T-helper 17 cell (primary cell): ENCODE data around the gene IRF5. TPM values are rescaled to one million over a fixed set of nuclear protein-coding genes. Genes with fewer than 3 reads are reported as not detected.

ENCODE experiments used
- ATAC-seq: fragments of 150-1000 bp; cut with Tn5 transposase; 2 replicates; pipeline ENCODE4 v1.10.0; 2021; ENCODE audit warnings: mild to moderate bottlenecking, moderate library complexity
- DNase-seq, 3 donors: peaks; one replicate each; pipeline versions ENCODE4 v3.0.0 to v3.0.0-alpha.2; 2020 to 2021
- H3K9me3 ChIP-seq: one replicate; pipeline ENCODE4 v1.7.0; 2013; ENCODE audit warnings: low read length, mild to moderate bottlenecking; ENCODE audit not compliant: control insufficient read depth, poor library complexity, severe bottlenecking
- H3K27ac Mint-ChIP-seq: one replicate; pipeline ENCODE4 v1.8.0; 2022; ENCODE audit warnings: mild to moderate bottlenecking, moderate library complexity, mixed read lengths
- H3K27me3 Mint-ChIP-seq: one replicate; pipeline ENCODE4 v1.8.0; 2022; ENCODE audit warnings: mixed read lengths
- H3K36me3 Mint-ChIP-seq: one replicate; pipeline ENCODE4 v1.8.0; 2022; ENCODE audit warnings: low read depth, mixed read lengths
- H3K4me1 Mint-ChIP-seq: one replicate; pipeline ENCODE4 v1.8.0; 2022; ENCODE audit warnings: mild to moderate bottlenecking, mixed read lengths
- H3K4me3 Mint-ChIP-seq: one replicate; pipeline ENCODE4 v1.8.0; 2022; ENCODE audit warnings: mild to moderate bottlenecking, moderate library complexity, mixed read lengths
- total RNA-seq, 4 donors: library from RNA in 2 of 4; stranded (reverse) in 2 of 4; gene quantifications; one replicate each; pipeline ENCODE4 v1.2.3 and lab custom pipeline; 2022 to 2026

IRF5 gene
- 10 to 100 TPM; 12.5 to 13.6 TPM for total RNA-seq
- total RNA-seq (lab: John Stamatoyannopoulos, UW) = 12.8 to 14.8 reads per million in 2 donors

GRCh38 chr7:128937647-128938543 lies at the start of gene IRF5:
TSS of gene IRF5 (plus strand) at chr7:128937927. CDS start at chr7:128942082, 4,155 bp downstream.
- no peaks in the 10 kb centered on the region for H3K9me3 ChIP-seq
- Mint-ChIP-seq H3K36me3 (peaks cover 6% of the 10 kb centered on the region), H3K4me3 (peak within 1 kb of the TSS; percentile 99), H3K27me3 (no peaks in the 10 kb centered on the region), H3K27ac (peak within 1 kb of the TSS; percentile 95), H3K4me1 (peaks cover 35% of the 10 kb centered on the region)
- DNase-seq (peak in 1 of 3 donors; percentile 33), ATAC-seq (no peak)

DNA sequence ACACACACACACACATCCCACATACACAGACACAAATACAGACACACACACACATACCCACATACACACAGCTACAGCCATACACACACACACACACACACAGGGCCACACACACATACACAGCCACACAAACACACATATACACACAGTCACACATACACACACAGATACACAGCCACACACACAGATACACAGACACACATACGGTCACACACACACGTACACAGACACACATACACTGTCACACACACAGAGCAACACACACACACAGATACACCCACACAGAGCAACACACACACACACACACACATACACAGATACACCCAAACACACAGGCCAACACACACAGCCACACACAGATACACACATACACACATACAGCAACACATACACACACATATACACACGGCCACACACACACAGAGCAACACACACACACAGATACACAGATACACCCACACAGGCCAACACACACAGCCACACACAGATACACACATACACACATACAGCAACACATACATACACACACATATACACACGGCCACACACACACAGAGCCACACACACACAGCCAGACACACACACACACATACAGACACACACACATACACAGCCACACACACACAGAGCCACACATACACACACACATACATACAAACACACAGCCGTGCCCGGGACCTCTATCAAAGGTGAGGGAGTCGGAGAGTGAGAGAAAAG lies 49.5 kb upstream of the IRF5 start:
- no peak overlapping the region for H3K27ac Mint-ChIP-seq
- no peak overlapping the region for H3K4me3 Mint-ChIP-seq
- ATAC-seq = no peak
- no peaks in the 10 kb centered on the region for H3K9me3 ChIP-seq
- no peak for DNase-seq
- H3K4me1 Mint-ChIP-seq = peaks cover 4% of the 10 kb centered on the region
- peaks cover 2% of the 10 kb centered on the region for H3K36me3 Mint-ChIP-seq
- H3K27me3 Mint-ChIP-seq = peaks cover 11% of the 10 kb centered on the region

GRCh38 chr7:128888756-128889095 lies 49.0 kb upstream of the IRF5 start:
- ATAC-seq (no peak), DNase-seq (no peak)
- no peaks in the 10 kb centered on the region for H3K9me3 ChIP-seq
- Mint-ChIP-seq H3K4me3 (no peak overlapping the region), H3K27me3 (peaks cover 11% of the 10 kb centered on the region), H3K36me3 (peaks cover 2% of the 10 kb centered on the region), H3K27ac (no peak overlapping the region), H3K4me1 (peaks cover 2% of the 10 kb centered on the region)

DNA sequence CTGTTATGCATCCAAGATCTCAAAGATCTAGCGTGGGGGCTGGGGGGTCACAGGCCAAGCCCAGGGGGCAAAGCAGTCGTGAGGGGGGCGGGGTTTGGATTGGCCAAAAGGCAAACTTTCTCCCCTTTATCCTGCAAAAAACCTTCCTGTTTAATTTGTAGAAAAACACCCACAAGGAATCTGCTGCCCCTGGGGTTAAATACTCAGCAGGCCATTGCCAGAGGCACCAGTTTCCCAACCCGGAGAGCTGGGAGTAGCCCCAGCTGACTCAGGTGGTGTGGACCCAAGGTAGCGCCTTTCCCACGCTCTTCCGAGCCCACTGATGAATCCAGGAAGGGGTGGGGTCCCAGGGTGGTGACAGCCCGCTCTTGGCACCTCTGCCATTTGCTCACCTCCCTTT lies 48.6 kb upstream of the IRF5 start:
- peaks cover 2% of the 10 kb centered on the region for H3K36me3 Mint-ChIP-seq
- no peaks in the 10 kb centered on the region for H3K9me3 ChIP-seq
- peaks cover 2% of the 10 kb centered on the region for H3K4me1 Mint-ChIP-seq
- no peak overlapping the region for H3K4me3 Mint-ChIP-seq
- H3K27me3 Mint-ChIP-seq = peaks cover 11% of the 10 kb centered on the region
- H3K27ac Mint-ChIP-seq = no peak overlapping the region
- ATAC-seq (no peak), DNase-seq (no peak)

- peak overlapping the region; percentile 79 for H3K4me3 Mint-ChIP-seq
- no peaks in the 10 kb centered on the region for H3K9me3 ChIP-seq
- peaks cover 2% of the 10 kb centered on the region for H3K36me3 Mint-ChIP-seq
- DNase-seq (no peak), ATAC-seq (peak; percentile 39)
- peaks cover 2% of the 10 kb centered on the region for H3K4me1 Mint-ChIP-seq
- H3K27me3 Mint-ChIP-seq = peaks cover 6% of the 10 kb centered on the region
- no peak overlapping the region for H3K27ac Mint-ChIP-seq
These were observed 47.2 kb upstream of the IRF5 start for GRCh38 chr7:128890306-128891109.

- DNase-seq = no peak
- H3K36me3 Mint-ChIP-seq = no peaks in the 10 kb centered on the region
These were observed 46.4 kb upstream of the IRF5 start for GRCh38 chr7:128891110-128891941.

GRCh38 chr7:128891942-128892269 lies 45.8 kb upstream of the IRF5 start:
- H3K27me3 Mint-ChIP-seq = no peaks in the 10 kb centered on the region
- no peak for DNase-seq
- no peak for ATAC-seq
- H3K9me3 ChIP-seq = no peaks in the 10 kb centered on the region
- no peaks in the 10 kb centered on the region for H3K4me1 Mint-ChIP-seq
- no peaks in the 10 kb centered on the region for H3K36me3 Mint-ChIP-seq
- no peak overlapping the region for H3K4me3 Mint-ChIP-seq
- no peak overlapping the region for H3K27ac Mint-ChIP-seq

More at GRCh38 chr7:128891110-128891941, 46.4 kb upstream of the IRF5 start:
- ATAC-seq = peak; percentile 66
- no peaks in the 10 kb centered on the region for H3K9me3 ChIP-seq
- H3K27ac Mint-ChIP-seq = no peak overlapping the region
- H3K4me1 Mint-ChIP-seq = no peaks in the 10 kb centered on the region
- peak overlapping the region; percentile 61 for H3K4me3 Mint-ChIP-seq
- no peaks in the 10 kb centered on the region for H3K27me3 Mint-ChIP-seq

GRCh38 chr7:128892521-128893250 lies 45.0 kb upstream of the IRF5 start:
- Mint-ChIP-seq H3K27me3 (no peaks in the 10 kb centered on the region), H3K4me3 (no peak overlapping the region), H3K27ac (no peak overlapping the region), H3K36me3 (no peaks in the 10 kb centered on the region), H3K4me1 (no peaks in the 10 kb centered on the region)
- ATAC-seq (no peak), DNase-seq (no peak)
- H3K9me3 ChIP-seq = no peaks in the 10 kb centered on the region

GRCh38 chr7:128893251-128894100 lies 44.3 kb upstream of the IRF5 start:
- ATAC-seq = no peak

GRCh38 chr7:128894101-128894440 lies 43.7 kb upstream of the IRF5 start:
- Mint-ChIP-seq H3K27ac (no peak overlapping the region), H3K4me3 (no peak overlapping the region), H3K4me1 (no peaks in the 10 kb centered on the region), H3K27me3 (no peaks in the 10 kb centered on the region), H3K36me3 (no peaks in the 10 kb centered on the region)
- no peaks in the 10 kb centered on the region for H3K9me3 ChIP-seq
- ATAC-seq (no peak), DNase-seq (no peak)

More at GRCh38 chr7:128893251-128894100, 44.3 kb upstream of the IRF5 start:
- no peak for DNase-seq
- Mint-ChIP-seq H3K36me3 (no peaks in the 10 kb centered on the region), H3K27me3 (no peaks in the 10 kb centered on the region), H3K27ac (no peak overlapping the region), H3K4me1 (no peaks in the 10 kb centered on the region), H3K4me3 (no peak overlapping the region)
- no peaks in the 10 kb centered on the region for H3K9me3 ChIP-seq

- DNase-seq (no peak), ATAC-seq (no peak)
- H3K27me3 Mint-ChIP-seq = no peaks in the 10 kb centered on the region
- H3K36me3 Mint-ChIP-seq = no peaks in the 10 kb centered on the region
- H3K4me1 Mint-ChIP-seq = no peaks in the 10 kb centered on the region
- no peak overlapping the region for H3K4me3 Mint-ChIP-seq
- H3K9me3 ChIP-seq = no peaks in the 10 kb centered on the region
- no peak overlapping the region for H3K27ac Mint-ChIP-seq
These were observed 42.4 kb upstream of the IRF5 start for GRCh38 chr7:128895320-128895719.
